GM23338 (cell line): ENCODE results near the gene HDAC3. TPM values are rescaled to one million over a fixed set of nuclear protein-coding genes. Genes with fewer than 3 reads are reported as not detected.
A peak's percentile ranks its signal among the peaks of the same experiment; 100 is the strongest.

Experiments used
- ATAC-seq: fragments of 200-7000 bp; cut with Tn5 transposase; 3 replicates; pipeline ENCODE4 v1.9.1; 2020
- DNase-seq: peaks from one replicate; pipeline ENCODE4 v3.0.0-alpha.2; 2015; ENCODE audit warnings: low spot score
- H2AFZ ChIP-seq: fragments of 200-600 bp; sonication (generic); 2 replicates; pipeline ENCODE4 v1.8.0; 2016; ENCODE audit warnings: antibody characterized with exemption, mild to moderate bottlenecking, moderate library complexity
- H3F3A ChIP-seq: fragments of 200-600 bp; sonication (generic); replicated peaks from 2 replicates; pipeline ENCODE4 v1.8.0; 2017; ENCODE audit warnings: antibody characterized with exemption, mixed run types, low read depth
- H3K27ac ChIP-seq: fragments of 200-600 bp; sonication (generic); 2 replicates; pipeline ENCODE4 v1.6.1; 2016; ENCODE audit warnings: low read depth
- H3K27me3 ChIP-seq: fragments of 200-600 bp; sonication (generic); 2 replicates; pipeline ENCODE4 v1.8.0; 2016; ENCODE audit warnings: mild to moderate bottlenecking, mixed run types, moderate library complexity; ENCODE audit not compliant: insufficient read depth
- H3K36me3 ChIP-seq: fragments of 200-600 bp; sonication (generic); 2 replicates; pipeline ENCODE4 v1.8.0; 2016; ENCODE audit warnings: mild to moderate bottlenecking; ENCODE audit not compliant: insufficient read depth
- H3K4me1 ChIP-seq: fragments of 200-600 bp; sonication (generic); 2 replicates; pipeline ENCODE4 v1.8.0; 2016; ENCODE audit warnings: mild to moderate bottlenecking, moderate library complexity; ENCODE audit not compliant: insufficient read depth
- H3K4me2 ChIP-seq: fragments of 200-600 bp; sonication (generic); 2 replicates; pipeline ENCODE4 v1.7.1; 2017; ENCODE audit warnings: mixed run types
- H3K4me3 ChIP-seq: fragments of 200-600 bp; sonication (generic); 2 replicates; pipeline ENCODE4 v1.6.1; 2016; ENCODE audit warnings: mixed run types
- H3K79me2 ChIP-seq: fragments of 200-600 bp; sonication (generic); replicated peaks from 2 replicates; pipeline ENCODE4 v1.8.0; 2017; ENCODE audit warnings: mild to moderate bottlenecking; ENCODE audit not compliant: insufficient read depth
- H3K9me2 ChIP-seq: fragments of 200-600 bp; sonication (generic); 2 replicates; pipeline ENCODE4 v1.8.0; 2017; ENCODE audit not compliant: insufficient read depth
- H4K20me1 ChIP-seq: fragments of 200-600 bp; sonication (generic); replicated peaks from 2 replicates; pipeline ENCODE4 v1.8.0; 2017; ENCODE audit warnings: mild to moderate bottlenecking; ENCODE audit not compliant: insufficient read depth
- H3K27ac Mint-ChIP-seq: 2 replicates; pipeline ENCODE4 v1.8.0; 2020; ENCODE audit warnings: inconsistent platforms, mild to moderate bottlenecking, moderate library complexity, mixed read lengths
- H3K27me3 Mint-ChIP-seq: 3 replicates; pipeline ENCODE4 v1.8.0; 2022; ENCODE audit warnings: low read depth, mild to moderate bottlenecking, moderate library complexity, mixed read lengths, inconsistent platforms; ENCODE audit not compliant: insufficient read depth, poor library complexity
- H3K36me3 Mint-ChIP-seq: 3 replicates; pipeline ENCODE4 v1.8.0; 2021; ENCODE audit warnings: low read depth, mild to moderate bottlenecking, inconsistent platforms, moderate library complexity, mixed read lengths
- H3K4me1 Mint-ChIP-seq: 3 replicates; pipeline ENCODE4 v1.8.0; 2020; ENCODE audit warnings: mild to moderate bottlenecking, inconsistent platforms, mixed read lengths
- H3K4me3 Mint-ChIP-seq: 3 replicates; pipeline ENCODE4 v1.8.0; 2021; ENCODE audit warnings: moderate library complexity, mild to moderate bottlenecking, inconsistent platforms, mixed read lengths
- H3K9me3 Mint-ChIP-seq: 3 replicates; pipeline ENCODE4 v1.8.0; 2020; ENCODE audit warnings: moderate library complexity, mild to moderate bottlenecking, inconsistent platforms, mixed read lengths
- CREB1 ChIP-seq: fragments of 250-450 bp; sonication (Bioruptor Pico); IDR thresholded peaks from 2 replicates; pipeline ENCODE4 v1.5.0; 2020; ENCODE audit warnings: low read depth, mild to moderate bottlenecking, moderate library complexity
- ETS1 ChIP-seq: IDR thresholded peaks from 2 replicates; pipeline ENCODE4 v1.6.1; 2016; ENCODE audit warnings: antibody characterized with exemption
- EZH2 ChIP-seq: fragments of 200-600 bp; sonication (generic); IDR thresholded peaks from one replicate; pipeline ENCODE4 v1.8.0; 2017; ENCODE audit warnings: antibody characterized with exemption, mild to moderate bottlenecking, low read depth; ENCODE audit not compliant: unreplicated experiment
- EZH2phosphoT487 ChIP-seq: fragments of 200-600 bp; sonication (generic); IDR thresholded peaks from one replicate; pipeline ENCODE4 v1.8.1; 2018; ENCODE audit warnings: antibody characterized with exemption; ENCODE audit not compliant: unreplicated experiment
- JUNB ChIP-seq: IDR thresholded peaks from one replicate; pipeline ENCODE4 v1.6.1; 2016; ENCODE audit warnings: antibody characterized with exemption; ENCODE audit not compliant: unreplicated experiment
- NANOG ChIP-seq: IDR thresholded peaks from 2 replicates; pipeline ENCODE4 v1.6.1; 2016; ENCODE audit warnings: antibody characterized with exemption, borderline replicate concordance
- POLR2AphosphoS5 ChIP-seq: IDR thresholded peaks from 2 replicates; pipeline ENCODE4 v1.6.1; 2016; ENCODE audit warnings: antibody characterized with exemption, low read depth
- REST ChIP-seq: IDR thresholded peaks from one replicate; pipeline ENCODE4 v1.6.1; 2018; ENCODE audit warnings: antibody characterized with exemption; ENCODE audit not compliant: unreplicated experiment
- STAT1 ChIP-seq: IDR thresholded peaks from one replicate; pipeline ENCODE4 v1.6.1; 2016; ENCODE audit warnings: antibody characterized with exemption; ENCODE audit not compliant: unreplicated experiment
- ZNF331 ChIP-seq: fragments of 250-450 bp; sonication (Bioruptor Pico); IDR thresholded peaks from 2 replicates; pipeline ENCODE4 v1.5.0; 2020; ENCODE audit warnings: low read depth, mild to moderate bottlenecking, moderate library complexity
- polyA plus RNA-seq: library from polyadenylated mRNA; unstranded; fragments of >200 nt; fragmentation: Nextera tagmentation; extraction: Ambion mirVana; gene quantifications from 2 replicates; pipeline ENCODE4 v1.2.1, GENCODE V29; 2016
- total RNA-seq: library from RNA; depleted of rRNA; stranded (reverse); fragments of >200 nt; shearing (Covaris generic); gene quantifications from 2 replicates; pipeline ENCODE4 v1.2.3, GENCODE V29; 2014
- TF ChIP-seq, protein P1 (sequence below), 2 experiments: fragments of 200-600 bp in 1 of 2; sonication (generic) in 1 of 2; conservative IDR thresholded peaks; 2 replicates each; pipeline versions ENCODE4 v1.5.1 to v1.6.1; 2016 to 2017; ENCODE audit warnings: antibody characterized with exemption in 2 of 2, low read depth in 2 of 2, mild to moderate bottlenecking in 2 of 2, moderate library complexity in 1 of 2
- TF ChIP-seq, protein P2 (sequence below): fragments of 250-450 bp; sonication (Bioruptor Pico); IDR thresholded peaks from 2 replicates; pipeline ENCODE4 v1.5.0; 2020; ENCODE audit warnings: mild to moderate bottlenecking, moderate library complexity

Gene HDAC3
- total and polyA plus RNA-seq, 2 experiments from 2014 or later: 59.2 to 90.0 TPM

GRCh38 chr5:141634720-141635119 is 1.9 kb downstream of the HDAC3 start:
- ATAC-seq: no peak
- no peak overlapping the region for H3K4me2 ChIP-seq

More at GRCh38 chr5:141634720-141635119, 1.9 kb downstream of the HDAC3 start:
- peaks cover 8% of the 10 kb centered on the region for H3K27me3 Mint-ChIP-seq
- H3K4me1 Mint-ChIP-seq: peaks cover 27% of the 10 kb centered on the region
- H3K27me3 ChIP-seq: peaks cover 3% of the 10 kb centered on the region; the same call in 1 of the 2 replicates
- H3K27ac Mint-ChIP-seq: no peak overlapping the region
- H3K4me3 Mint-ChIP-seq: peak overlapping the region; percentile 91
- no peak overlapping the region for H3K27ac ChIP-seq
- no peaks in the 10 kb centered on the region for H3K9me2 ChIP-seq
- no peak for DNase-seq
- 0 out of 2 replicates have a peak, but pooled peaks cover 14% of the 10 kb centered on the region for H3F3A ChIP-seq
- H3K4me3 ChIP-seq: 0 out of 2 replicates have a peak overlapping the region, but pooled peaks have one; percentile 99
- peaks cover 58% of the 10 kb centered on the region for H3K79me2 ChIP-seq
- H4K20me1 ChIP-seq: peaks cover 36% of the 10 kb centered on the region
- no peak overlapping the region for H2AFZ ChIP-seq
- peaks cover 20% of the 10 kb centered on the region for H3K4me1 ChIP-seq
- no peaks in the 10 kb centered on the region for H3K9me3 Mint-ChIP-seq
- 0 out of 2 replicates have a peak, but pooled peaks cover 10% of the 10 kb centered on the region for H3K36me3 ChIP-seq
- TF ChIP-seq JUNB (no peak), POLR2AphosphoS5 (no peak), ZNF331 (no peak), ETS1 (no peak), EZH2phosphoT487 (no peak), REST (no peak), STAT1 (no peak), EZH2 (no peak), CREB1 (CRISPR knock-in tag) (no peak), NANOG (no peak)
- TF ChIP-seq, protein P1, sequence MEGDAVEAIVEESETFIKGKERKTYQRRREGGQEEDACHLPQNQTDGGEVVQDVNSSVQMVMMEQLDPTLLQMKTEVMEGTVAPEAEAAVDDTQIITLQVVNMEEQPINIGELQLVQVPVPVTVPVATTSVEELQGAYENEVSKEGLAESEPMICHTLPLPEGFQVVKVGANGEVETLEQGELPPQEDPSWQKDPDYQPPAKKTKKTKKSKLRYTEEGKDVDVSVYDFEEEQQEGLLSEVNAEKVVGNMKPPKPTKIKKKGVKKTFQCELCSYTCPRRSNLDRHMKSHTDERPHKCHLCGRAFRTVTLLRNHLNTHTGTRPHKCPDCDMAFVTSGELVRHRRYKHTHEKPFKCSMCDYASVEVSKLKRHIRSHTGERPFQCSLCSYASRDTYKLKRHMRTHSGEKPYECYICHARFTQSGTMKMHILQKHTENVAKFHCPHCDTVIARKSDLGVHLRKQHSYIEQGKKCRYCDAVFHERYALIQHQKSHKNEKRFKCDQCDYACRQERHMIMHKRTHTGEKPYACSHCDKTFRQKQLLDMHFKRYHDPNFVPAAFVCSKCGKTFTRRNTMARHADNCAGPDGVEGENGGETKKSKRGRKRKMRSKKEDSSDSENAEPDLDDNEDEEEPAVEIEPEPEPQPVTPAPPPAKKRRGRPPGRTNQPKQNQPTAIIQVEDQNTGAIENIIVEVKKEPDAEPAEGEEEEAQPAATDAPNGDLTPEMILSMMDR (conservative IDR thresholded peaks at IDR 0.05; ENCODE audit: low read depth in 2 of 2): no peak
- TF ChIP-seq, protein P2, sequence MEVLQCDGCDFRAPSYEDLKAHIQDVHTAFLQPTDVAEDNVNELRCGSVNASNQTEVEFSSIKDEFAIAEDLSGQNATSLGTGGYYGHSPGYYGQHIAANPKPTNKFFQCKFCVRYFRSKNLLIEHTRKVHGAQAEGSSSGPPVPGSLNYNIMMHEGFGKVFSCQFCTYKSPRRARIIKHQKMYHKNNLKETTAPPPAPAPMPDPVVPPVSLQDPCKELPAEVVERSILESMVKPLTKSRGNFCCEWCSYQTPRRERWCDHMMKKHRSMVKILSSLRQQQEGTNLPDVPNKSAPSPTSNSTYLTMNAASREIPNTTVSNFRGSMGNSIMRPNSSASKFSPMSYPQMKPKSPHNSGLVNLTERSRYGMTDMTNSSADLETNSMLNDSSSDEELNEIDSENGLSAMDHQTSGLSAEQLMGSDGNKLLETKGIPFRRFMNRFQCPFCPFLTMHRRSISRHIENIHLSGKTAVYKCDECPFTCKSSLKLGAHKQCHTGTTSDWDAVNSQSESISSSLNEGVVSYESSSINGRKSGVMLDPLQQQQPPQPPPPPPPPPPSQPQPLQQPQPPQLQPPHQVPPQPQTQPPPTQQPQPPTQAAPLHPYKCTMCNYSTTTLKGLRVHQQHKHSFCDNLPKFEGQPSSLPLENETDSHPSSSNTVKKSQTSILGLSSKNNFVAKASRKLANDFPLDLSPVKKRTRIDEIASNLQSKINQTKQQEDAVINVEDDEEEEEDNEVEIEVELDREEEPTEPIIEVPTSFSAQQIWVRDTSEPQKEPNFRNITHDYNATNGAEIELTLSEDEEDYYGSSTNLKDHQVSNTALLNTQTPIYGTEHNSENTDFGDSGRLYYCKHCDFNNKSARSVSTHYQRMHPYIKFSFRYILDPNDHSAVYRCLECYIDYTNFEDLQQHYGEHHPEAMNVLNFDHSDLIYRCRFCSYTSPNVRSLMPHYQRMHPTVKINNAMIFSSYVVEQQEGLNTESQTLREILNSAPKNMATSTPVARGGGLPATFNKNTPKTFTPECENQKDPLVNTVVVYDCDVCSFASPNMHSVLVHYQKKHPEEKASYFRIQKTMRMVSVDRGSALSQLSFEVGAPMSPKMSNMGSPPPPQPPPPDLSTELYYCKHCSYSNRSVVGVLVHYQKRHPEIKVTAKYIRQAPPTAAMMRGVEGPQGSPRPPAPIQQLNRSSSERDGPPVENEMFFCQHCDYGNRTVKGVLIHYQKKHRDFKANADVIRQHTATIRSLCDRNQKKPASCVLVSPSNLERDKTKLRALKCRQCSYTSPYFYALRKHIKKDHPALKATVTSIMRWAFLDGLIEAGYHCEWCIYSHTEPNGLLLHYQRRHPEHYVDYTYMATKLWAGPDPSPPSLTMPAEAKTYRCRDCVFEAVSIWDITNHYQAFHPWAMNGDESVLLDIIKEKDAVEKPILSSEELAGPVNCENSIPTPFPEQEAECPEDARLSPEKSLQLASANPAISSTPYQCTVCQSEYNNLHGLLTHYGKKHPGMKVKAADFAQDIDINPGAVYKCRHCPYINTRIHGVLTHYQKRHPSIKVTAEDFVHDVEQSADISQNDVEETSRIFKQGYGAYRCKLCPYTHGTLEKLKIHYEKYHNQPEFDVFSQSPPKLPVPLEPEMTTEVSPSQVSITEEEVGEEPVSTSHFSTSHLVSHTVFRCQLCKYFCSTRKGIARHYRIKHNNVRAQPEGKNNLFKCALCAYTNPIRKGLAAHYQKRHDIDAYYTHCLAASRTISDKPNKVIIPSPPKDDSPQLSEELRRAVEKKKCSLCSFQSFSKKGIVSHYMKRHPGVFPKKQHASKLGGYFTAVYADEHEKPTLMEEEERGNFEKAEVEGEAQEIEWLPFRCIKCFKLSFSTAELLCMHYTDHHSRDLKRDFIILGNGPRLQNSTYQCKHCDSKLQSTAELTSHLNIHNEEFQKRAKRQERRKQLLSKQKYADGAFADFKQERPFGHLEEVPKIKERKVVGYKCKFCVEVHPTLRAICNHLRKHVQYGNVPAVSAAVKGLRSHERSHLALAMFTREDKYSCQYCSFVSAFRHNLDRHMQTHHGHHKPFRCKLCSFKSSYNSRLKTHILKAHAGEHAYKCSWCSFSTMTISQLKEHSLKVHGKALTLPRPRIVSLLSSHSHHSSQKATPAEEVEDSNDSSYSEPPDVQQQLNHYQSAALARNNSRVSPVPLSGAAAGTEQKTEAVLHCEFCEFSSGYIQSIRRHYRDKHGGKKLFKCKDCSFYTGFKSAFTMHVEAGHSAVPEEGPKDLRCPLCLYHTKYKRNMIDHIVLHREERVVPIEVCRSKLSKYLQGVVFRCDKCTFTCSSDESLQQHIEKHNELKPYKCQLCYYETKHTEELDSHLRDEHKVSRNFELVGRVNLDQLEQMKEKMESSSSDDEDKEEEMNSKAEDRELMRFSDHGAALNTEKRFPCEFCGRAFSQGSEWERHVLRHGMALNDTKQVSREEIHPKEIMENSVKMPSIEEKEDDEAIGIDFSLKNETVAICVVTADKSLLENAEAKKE (CRISPR knock-in tag): no peak
- peaks cover 23% of the 10 kb centered on the region; the same call in 2 of the 3 replicates for H3K36me3 Mint-ChIP-seq
